Fibroblast of skin of left quadriceps (primary cell): Measurements from ENCODE around the gene DAGLA.

Experiments used
- DNase-seq, 2 experiments: peaks; one replicate each; pipeline ENCODE4 v3.0.0-alpha.2; 2013; ENCODE audit warnings: low read depth in 2 of 2

The DAGLA gene

GRCh38 chr11:61745781-61746441 is 65.7 kb downstream of the DAGLA start:
- DNase-seq, result no peak

GRCh38 chr11:61746442-61747191 is 66.4 kb downstream of the DAGLA start:
- DNase-seq, result no peak

- no peak for DNase-seq
Observed at GRCh38 chr11:61747192-61747966, 67.2 kb downstream of the DAGLA start.

GRCh38 chr11:61747967-61748285 is 67.7 kb downstream of the DAGLA start:
- no peak for DNase-seq

- DNase-seq, result no peak
Observed at GRCh38 chr11:61749591-61750217, 69.5 kb downstream of the DAGLA start.

- no peak for DNase-seq
Observed at GRCh38 chr11:61750631-61751273, 70.6 kb downstream of the DAGLA start.

- DNase-seq, result no peak
Observed at GRCh38 chr11:61751384-61751783, 71.2 kb downstream of the DAGLA start.

- DNase-seq, result no peak
Observed at GRCh38 chr11:61752117-61752924, 72.1 kb downstream of the DAGLA start, which contains the start of gene MYRF. MYRF (plus strand) TSS chr11:61752636; CDS start chr11:61752745, 109 bp downstream.

GRCh38 chr11:61752925-61753521 is 72.8 kb downstream of the DAGLA start:
- DNase-seq, result no peak

GRCh38 chr11:61753672-61754071 is 73.5 kb downstream of the DAGLA start:
- no peak for DNase-seq

GRCh38 chr11:61754534-61755482 is 74.6 kb downstream of the DAGLA start:
- no peak for DNase-seq

- DNase-seq, result no peak
Observed at GRCh38 chr11:61756147-61756451, 75.9 kb downstream of the DAGLA start.

- DNase-seq, result no peak
Observed at GRCh38 chr11:61756452-61757212, 76.4 kb downstream of the DAGLA start.

GRCh38 chr11:61757213-61757862 is 77.1 kb downstream of the DAGLA start:
- no peak for DNase-seq

GRCh38 chr11:61760946-61761345 is 80.8 kb downstream of the DAGLA start:
- DNase-seq, result no peak

GRCh38 chr11:61761440-61762222 is 81.4 kb downstream of the DAGLA start:
- DNase-seq, result no peak

GRCh38 chr11:61762223-61762615 is 82.0 kb downstream of the DAGLA start:
- DNase-seq, result no peak
